GM12891 (cell line): ENCODE measurements around the gene ZNG1C.
"Not testable (repeated sequence)": the region's sequence is repeated elsewhere in the genome, so short reads cannot be mapped to it uniquely, and the experiment has no call there.

Experiments
- POLR2A ChIP-seq: IDR thresholded peaks from 2 replicates; pipeline ENCODE4 v1.6.1; 2011; ENCODE audit warnings: low read depth, low read length, control low read depth
- POLR2AphosphoS5 ChIP-seq: IDR thresholded peaks from 2 replicates; pipeline ENCODE4 v1.6.1; 2011; ENCODE audit warnings: low read depth, low read length, control low read depth
- POU2F2 ChIP-seq: IDR thresholded peaks from 2 replicates; pipeline ENCODE4 v1.6.1; 2011; ENCODE audit warnings: low read depth, mild to moderate bottlenecking, control low read depth, low read length, moderate library complexity
- TAF1 ChIP-seq: IDR thresholded peaks from 2 replicates; pipeline ENCODE4 v1.6.1; 2011; ENCODE audit warnings: low read depth, low read length, control low read depth

DNA sequence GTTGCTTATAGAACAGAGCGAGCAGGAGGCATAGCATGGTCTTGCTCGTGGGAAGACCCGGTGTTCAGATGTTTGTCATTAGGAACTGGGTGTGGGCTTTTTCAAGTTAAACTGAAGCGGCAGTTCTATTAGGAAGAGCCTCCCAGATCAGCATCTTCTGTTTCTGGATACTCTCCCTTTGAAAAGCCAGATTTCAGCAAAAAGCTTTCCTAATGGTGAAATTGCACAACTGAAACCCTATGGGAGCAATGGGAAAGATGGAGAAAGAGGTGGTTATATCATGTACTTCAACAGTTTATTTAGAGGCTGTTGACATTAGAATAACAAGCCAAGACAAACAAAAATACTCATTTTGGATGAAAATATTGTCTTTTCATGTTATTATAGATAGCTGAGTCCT is 102.2 kb downstream of the ZNG1C start:
- TF ChIP-seq TAF1, POU2F2, POLR2AphosphoS5, POLR2A: not testable (repeated sequence)
